ENCODE data around the gene CPN1. TPM values are rescaled to one million over a fixed set of nuclear protein-coding genes. Genes with fewer than 3 reads are reported as not detected.

CPN1 gene
- total and polyA plus RNA-seq, 5 experiments from 2014 or later = not detected

GRCh38 chr10:99999319-100000108, 82.2 kb downstream of the CPN1 start:
- Mint-ChIP-seq H3K27ac (no peak overlapping the region), H3K4me1 (peaks cover 7 to 28% (median 14%) of the 10 kb centered on the region in 4 donors), H3K4me3 (no peak overlapping the region), H3K36me3 (peaks cover 0 to 9% (median 3%) of the 10 kb centered on the region in 3 donors), H3K27me3 (no peaks in the 10 kb centered on the region), H3K9me3 (no peaks in the 10 kb centered on the region)
- no peak for ATAC-seq
- POLR2A ChIA-PET = interaction anchor here (0.6 kb wide), 1 partner anchor 571 kb away, joined by 4 read pairs; no protein-coding TSS in a partner anchor
- no peak for DNase-seq

GRCh38 chr10:99998889-99999288, 82.8 kb downstream of the CPN1 start:
- H3K9me3 Mint-ChIP-seq = no peaks in the 10 kb centered on the region
- no peak overlapping the region for H3K4me3 Mint-ChIP-seq
- no peaks in the 10 kb centered on the region for H3K27me3 Mint-ChIP-seq
- no peak for ATAC-seq
- POLR2A ChIA-PET = no interaction called here
- H3K27ac Mint-ChIP-seq = no peak overlapping the region
- H3K4me1 Mint-ChIP-seq = peaks cover 11 to 34% (median 21%) of the 10 kb centered on the region in 4 donors
- H3K36me3 Mint-ChIP-seq = peaks cover 0 to 9% (median 3%) of the 10 kb centered on the region in 3 donors
- no peak for DNase-seq

- Mint-ChIP-seq H3K4me1 (peaks cover 11 to 41% (median 25%) of the 10 kb centered on the region in 4 donors), H3K9me3 (no peaks in the 10 kb centered on the region), H3K27me3 (no peaks in the 10 kb centered on the region), H3K27ac (peak overlapping the region in 5 of 10 donors; percentile 0 to 59 (median 29)), H3K36me3 (peaks cover 0 to 8% (median under 1%) of the 10 kb centered on the region in 3 donors), H3K4me3 (no peak overlapping the region)
- no peak for DNase-seq
- POLR2A ChIA-PET = no interaction called here
- no peak for ATAC-seq
Measured at GRCh38 chr10:99996671-99997648, 84.7 kb downstream of the CPN1 start.

GRCh38 chr10:99995713-99996112, 86.0 kb downstream of the CPN1 start:
- no peak for DNase-seq
- Mint-ChIP-seq H3K9me3 (no peaks in the 10 kb centered on the region), H3K4me1 (peaks cover 11 to 41% (median 25%) of the 10 kb centered on the region in 4 donors), H3K36me3 (peaks cover 0 to 5% (median 0%) of the 10 kb centered on the region in 3 donors), H3K4me3 (no peak overlapping the region), H3K27ac (peak overlapping the region in 8 of 10 donors; percentile 63 to 91 (median 82)), H3K27me3 (no peaks in the 10 kb centered on the region)
- ATAC-seq = no peak
- POLR2A ChIA-PET = no interaction called here

- H3K4me3 Mint-ChIP-seq = peak overlapping the region in 6 of 10 donors; percentile 4 to 72 (median 34)
Measured at GRCh38 chr10:99995269-99995668, 86.4 kb downstream of the CPN1 start.

GRCh38 chr10:99994801-99995200, 86.9 kb downstream of the CPN1 start:
- peaks cover 11 to 41% (median 25%) of the 10 kb centered on the region in 4 donors for H3K4me1 Mint-ChIP-seq
- DNase-seq (no peak), ATAC-seq (no peak)
- H3K36me3 Mint-ChIP-seq = peaks cover 0 to 3% (median 0%) of the 10 kb centered on the region in 3 donors
- no peaks in the 10 kb centered on the region for H3K27me3 Mint-ChIP-seq
- peak overlapping the region in 8 of 10 donors; percentile 50 to 93 (median 82) for H3K27ac Mint-ChIP-seq
- H3K4me3 Mint-ChIP-seq = peak overlapping the region in 4 of 10 donors; percentile 56 to 79 (median 74)
- POLR2A ChIA-PET = no interaction called here
- no peaks in the 10 kb centered on the region for H3K9me3 Mint-ChIP-seq

More at GRCh38 chr10:99995269-99995668, 86.4 kb downstream of the CPN1 start:
- H3K36me3 Mint-ChIP-seq = peaks cover 0 to 3% (median 0%) of the 10 kb centered on the region in 3 donors
- DNase-seq (no peak), ATAC-seq (no peak)
- H3K9me3 Mint-ChIP-seq = no peaks in the 10 kb centered on the region
- peaks cover 11 to 41% (median 25%) of the 10 kb centered on the region in 4 donors for H3K4me1 Mint-ChIP-seq
- peak overlapping the region; percentile 28 to 91 (median 76) for H3K27ac Mint-ChIP-seq
- no peaks in the 10 kb centered on the region for H3K27me3 Mint-ChIP-seq
- POLR2A ChIA-PET = no interaction called here

GRCh38 chr10:99993701-99994689, 87.7 kb downstream of the CPN1 start:
- Mint-ChIP-seq H3K4me1 (peaks cover 11 to 36% (median 23%) of the 10 kb centered on the region in 4 donors), H3K27ac (peak overlapping the region; percentile 44 to 93 (median 82)), H3K9me3 (no peaks in the 10 kb centered on the region), H3K27me3 (no peaks in the 10 kb centered on the region), H3K36me3 (peaks cover 0 to 3% (median 0%) of the 10 kb centered on the region in 3 donors), H3K4me3 (peak overlapping the region; percentile 51 to 80 (median 72))
- POLR2A ChIA-PET = no interaction called here
- DNase-seq (peak; percentile 11 to 87 (median 65)), ATAC-seq (peak; percentile 94 to 97)

Other genes starting within 250 kb of the CPN1 start
- 1 to 10 TPM; 5.8 to 6.5 TPM for gene DNMBP, start 71.9 kb downstream of the CPN1 start, total RNA-seq
- 1 to 10 TPM in 2 of 3 donors, under 1 TPM in 1; 0.59 to 1.6 (median 1.1) TPM for gene DNMBP, start 71.9 kb downstream of the CPN1 start, polyA plus RNA-seq
- 1 to 10 TPM; 7.7 to 8.7 TPM for gene ERLIN1, start 104.2 kb upstream of the CPN1 start, total RNA-seq
- gene ERLIN1, start 104.2 kb upstream of the CPN1 start, polyA plus RNA-seq = 10 to 100 TPM in 1 of 3 donors, 1 to 10 TPM in 2; 5.4 to 13.0 (median 8.3) TPM
- gene CHUK, start 147.7 kb upstream of the CPN1 start, total RNA-seq = 10 to 100 TPM; 18.9 to 20.3 TPM
- gene CHUK, start 147.7 kb upstream of the CPN1 start, polyA plus RNA-seq = 10 to 100 TPM in 2 of 3 donors, 1 to 10 TPM in 1; 6.7 to 13.5 (median 10.5) TPM
- gene CWF19L1, start 185.8 kb upstream of the CPN1 start, total RNA-seq = 10 to 100 TPM; 54.4 to 55.1 TPM
- 10 to 100 TPM; 19.3 to 38.7 (median 28.4) TPM for gene CWF19L1, start 185.8 kb upstream of the CPN1 start, polyA plus RNA-seq
- 10 to 100 TPM; 37.8 to 39.2 TPM for gene BLOC1S2, start 204.8 kb upstream of the CPN1 start, total RNA-seq
- 10 to 100 TPM; 61.3 to 76.1 (median 73.6) TPM for gene BLOC1S2, start 204.8 kb upstream of the CPN1 start, polyA plus RNA-seq
- gene PKD2L1, start 248.4 kb upstream of the CPN1 start, total RNA-seq = not detected
- not detected for gene PKD2L1, start 248.4 kb upstream of the CPN1 start, polyA plus RNA-seq